Hematopoietic multipotent progenitor cell treated with erythropoietin and hydrocortisone succinate and interleukin-3 and kit ligand, for 6 days (in vitro differentiated cells): ENCODE measurements around the gene EIF3M.
"Not testable (repeated sequence)": the region's sequence is repeated elsewhere in the genome, so short reads cannot be mapped to it uniquely, and the experiment has no call there.

Experiments
- DNase-seq: peaks from one replicate; pipeline ENCODE4 v3.0.0-alpha.2; 2015

The EIF3M gene

DNA sequence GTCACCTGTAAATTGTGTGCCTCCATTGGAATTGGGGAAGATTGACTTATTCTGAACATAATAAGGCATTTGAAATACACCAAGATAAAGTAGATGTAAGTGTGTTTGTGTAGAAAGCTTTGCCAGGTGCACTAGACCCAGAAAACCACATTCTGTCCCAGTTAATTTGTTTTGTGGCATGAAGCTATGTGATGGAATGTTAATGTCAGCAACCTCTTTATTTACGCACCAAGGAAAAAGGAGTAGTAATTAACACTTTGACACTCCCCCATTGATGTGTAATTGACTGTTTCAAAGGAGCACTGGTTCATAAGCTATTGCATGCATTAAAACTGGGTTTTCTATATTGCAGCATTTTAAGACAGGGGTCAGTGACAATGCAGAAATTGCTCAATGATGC lies 14.3 kb downstream of the EIF3M start:
- no peak for DNase-seq

DNA sequence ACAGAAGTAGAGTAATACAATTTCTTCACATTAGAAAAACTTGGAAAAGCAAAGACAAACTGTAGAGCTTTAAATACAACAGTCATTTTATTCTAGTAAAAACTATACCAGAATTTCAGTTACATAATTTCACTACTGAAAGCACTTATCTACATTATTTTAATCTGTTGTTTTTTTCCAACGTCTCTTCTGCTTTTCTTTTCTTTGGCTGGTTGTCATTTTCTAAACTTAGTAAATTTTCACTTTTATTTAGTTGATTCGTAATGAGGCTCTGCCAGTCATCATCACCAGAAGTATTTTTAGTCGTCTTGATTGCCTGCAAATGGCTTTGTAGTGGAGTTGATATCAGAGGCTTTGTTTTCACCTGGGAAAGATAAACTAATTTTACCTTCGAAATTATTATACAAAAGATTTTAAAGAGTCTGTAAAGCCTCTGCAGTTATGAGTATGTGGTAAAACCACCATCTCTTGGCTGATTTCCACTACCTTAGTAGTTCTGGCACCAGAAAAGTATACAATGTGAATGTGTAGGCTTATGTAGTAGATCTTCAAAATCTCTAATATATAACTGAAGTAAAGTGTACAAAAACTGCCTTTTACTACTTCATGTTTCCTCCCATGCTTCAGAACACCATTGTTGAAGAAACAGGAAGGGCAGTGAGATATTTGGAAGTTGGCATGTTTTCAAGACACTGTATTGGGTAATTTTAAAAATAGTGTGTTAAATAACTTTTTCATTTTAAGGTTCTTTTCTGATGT lies 19.2 kb downstream of the EIF3M start:
- peak; percentile 40 for DNase-seq

DNA sequence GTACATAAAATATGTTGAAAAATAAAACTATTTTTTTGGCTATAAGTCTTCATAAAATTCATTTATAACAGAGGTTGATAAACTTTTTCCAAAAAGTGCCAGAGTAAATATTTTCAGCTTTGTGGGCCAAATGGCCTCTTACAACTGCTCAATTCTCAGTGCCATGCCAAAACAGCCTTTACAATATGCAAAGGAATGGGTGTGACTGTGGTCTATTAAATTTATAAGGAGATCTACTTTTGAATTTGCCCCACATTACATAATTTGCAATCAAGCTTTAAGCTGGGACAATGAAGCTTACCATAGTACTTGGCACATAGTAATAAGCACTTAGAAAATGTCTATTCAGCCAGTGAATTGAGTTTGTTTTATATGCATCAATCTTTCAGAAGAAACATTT lies 22.6 kb downstream of the EIF3M start:
- DNase-seq: no peak

DNA sequence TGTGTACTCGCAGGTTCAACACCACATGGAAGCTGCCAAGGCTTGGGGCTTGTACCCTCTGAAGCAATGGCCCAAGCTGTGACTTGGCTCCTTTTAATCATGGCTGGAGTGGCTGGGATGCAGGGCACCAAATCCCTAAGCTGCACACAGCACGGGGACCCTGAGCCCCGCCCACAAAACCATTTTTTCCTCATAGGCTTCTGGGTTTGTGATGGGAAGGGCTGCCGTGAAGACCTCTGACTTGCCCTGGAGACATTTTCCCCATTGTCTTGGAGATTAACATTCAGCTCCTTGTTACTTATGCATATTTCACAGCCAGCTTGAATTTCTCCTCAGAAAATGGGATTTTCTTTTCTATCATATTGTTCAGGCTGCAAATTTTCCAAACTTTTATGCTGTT lies 25.2 kb downstream of the EIF3M start:
- not testable (repeated sequence) for DNase-seq

DNA sequence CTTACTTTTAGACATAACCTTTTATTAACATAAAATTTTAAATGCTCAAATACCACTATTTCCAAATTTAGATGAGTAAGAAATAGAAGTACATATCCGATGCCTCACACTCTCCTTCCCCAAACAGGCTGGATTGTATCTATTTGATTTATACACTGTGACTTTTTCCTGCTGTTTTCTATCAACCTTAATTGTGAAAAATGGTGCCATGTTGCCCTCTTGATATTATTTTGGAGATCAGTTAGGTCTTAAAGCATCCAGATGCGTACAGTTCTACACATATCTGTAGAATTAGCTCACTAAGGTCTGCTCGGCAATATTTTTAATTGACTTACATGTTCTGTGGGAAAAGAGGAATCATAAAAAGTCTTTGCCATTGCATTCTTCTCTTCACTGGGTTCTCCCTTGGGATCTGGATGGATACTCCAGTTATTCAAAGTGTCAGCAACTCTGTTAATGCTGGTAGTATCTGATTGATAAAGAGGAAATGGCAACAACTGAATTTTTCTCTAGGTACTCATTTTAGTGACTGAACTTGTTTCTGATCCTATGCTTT lies 27.2 kb downstream of the EIF3M start:
- no peak for DNase-seq

DNA sequence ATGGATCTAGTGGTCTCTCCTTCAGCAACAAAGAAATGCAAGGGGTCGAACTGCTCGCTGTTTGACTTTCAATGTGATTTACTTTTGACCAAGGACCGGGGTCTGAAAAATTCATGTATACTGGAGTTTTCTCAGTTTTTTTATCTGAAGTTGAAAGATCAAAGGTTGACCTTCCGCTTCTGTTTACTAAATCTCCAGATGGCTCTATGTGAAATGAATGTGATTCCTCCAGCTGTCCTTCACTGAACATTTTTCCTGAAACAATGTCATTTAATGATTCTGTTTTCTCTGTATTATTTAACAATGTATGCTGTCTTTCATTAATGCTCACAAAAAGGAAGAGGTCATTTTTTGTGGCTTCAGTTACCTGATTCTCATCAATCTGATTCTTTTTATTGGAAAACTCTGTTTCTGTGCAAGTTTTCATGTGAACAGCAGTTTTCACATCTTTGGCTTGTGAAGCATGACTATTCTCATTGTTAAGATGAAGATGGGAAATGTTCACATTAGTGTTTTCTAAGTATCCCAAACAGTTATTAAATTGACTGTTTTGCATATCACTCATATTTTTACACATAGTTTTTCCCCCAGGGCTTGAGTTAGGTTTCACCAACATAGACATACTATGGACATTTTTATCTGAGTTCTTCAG lies 30.0 kb downstream of the EIF3M start:
- no peak for DNase-seq

DNA sequence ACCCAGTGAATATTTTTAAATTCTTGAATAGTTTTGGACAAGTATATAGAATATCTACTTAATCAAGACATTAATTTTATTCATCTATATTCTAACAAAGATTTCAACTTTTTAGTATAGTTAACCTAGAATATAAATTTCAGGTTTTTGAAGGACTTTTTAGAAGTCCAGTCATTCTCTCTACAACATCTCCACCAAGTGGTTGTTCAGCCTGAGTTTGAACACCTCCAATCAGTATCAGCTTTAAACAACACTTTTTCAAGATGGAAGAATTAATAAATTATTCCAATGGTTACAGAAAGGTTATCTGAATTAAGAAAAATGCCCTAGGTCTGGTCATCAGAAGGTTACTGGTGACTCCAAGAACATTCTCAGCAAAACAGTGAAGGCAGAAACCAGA lies 31.8 kb downstream of the EIF3M start:
- DNase-seq: peak; percentile 37

DNA sequence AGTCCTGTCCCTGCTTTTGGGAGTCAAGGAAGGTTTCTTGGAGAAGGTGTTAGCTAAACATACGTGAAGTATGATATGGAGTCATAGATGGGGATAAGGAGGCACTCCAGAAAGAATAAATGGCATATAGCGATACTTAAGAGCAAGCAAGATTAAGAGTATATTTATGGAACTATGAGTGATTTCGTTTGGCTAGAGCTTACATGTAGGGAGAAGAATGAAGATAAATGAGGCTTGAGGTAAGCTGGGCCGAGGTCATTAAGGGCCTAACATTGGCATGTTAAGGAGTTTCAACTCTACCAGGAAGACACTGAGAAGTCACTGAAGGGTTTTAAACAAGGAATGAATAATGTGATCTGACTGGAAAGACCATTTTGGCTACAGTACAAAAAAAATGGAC lies 33.3 kb downstream of the EIF3M start:
- no peak for DNase-seq

DNA sequence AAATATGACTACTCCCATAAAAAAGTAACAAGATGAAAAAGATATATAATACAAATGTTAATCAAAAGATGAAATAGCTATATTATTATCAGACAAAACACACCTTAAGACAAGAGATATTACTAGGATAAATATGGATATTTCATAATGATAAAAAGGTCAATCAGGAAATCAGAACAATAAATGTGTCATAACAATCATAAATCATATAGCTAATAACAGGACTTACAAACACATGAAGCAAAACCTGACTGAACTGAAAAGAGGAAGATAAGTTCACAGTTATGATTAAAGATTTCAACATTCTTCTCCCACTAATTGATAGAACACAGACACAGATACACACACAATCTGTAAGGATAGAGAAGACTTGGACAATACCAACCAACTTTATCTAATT lies 47.2 kb downstream of the EIF3M start:
- no peak for DNase-seq

DNA sequence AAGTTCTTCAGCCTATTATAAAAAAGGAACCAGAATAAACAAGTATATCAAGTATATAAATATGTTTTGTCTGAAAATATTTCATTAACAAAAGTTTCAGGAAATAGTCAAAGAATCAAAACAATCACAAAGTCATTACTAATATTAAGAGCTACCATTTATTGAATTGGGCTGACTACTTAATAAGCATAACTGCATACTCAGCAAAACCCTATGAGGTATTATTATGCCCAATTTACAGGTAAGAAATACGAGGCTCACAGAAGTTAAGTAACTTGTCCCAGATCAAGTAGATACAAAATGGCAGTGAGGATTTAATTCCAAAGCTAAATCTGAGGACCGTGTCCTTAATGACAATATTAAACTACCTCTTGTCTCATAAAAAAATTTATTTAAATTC lies 52.2 kb downstream of the EIF3M start:
- no peak for DNase-seq

DNA sequence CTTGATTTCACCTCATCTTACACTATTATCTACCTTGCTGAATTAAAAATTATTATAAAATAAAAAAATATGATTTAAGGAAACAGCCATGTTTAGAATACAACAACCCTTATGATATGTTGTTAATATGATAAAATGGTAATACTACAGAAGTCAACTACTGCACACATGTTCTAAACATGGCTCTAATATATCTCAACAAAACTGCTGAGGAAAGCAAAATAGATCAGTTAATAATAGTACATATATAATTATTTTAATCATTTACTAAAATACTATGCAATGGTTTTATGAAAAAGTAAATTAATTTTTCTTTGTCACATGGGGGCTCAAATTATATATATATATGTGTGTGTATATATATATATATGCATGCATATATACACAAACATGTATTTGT lies 57.7 kb downstream of the EIF3M start:
- no peak for DNase-seq

DNA sequence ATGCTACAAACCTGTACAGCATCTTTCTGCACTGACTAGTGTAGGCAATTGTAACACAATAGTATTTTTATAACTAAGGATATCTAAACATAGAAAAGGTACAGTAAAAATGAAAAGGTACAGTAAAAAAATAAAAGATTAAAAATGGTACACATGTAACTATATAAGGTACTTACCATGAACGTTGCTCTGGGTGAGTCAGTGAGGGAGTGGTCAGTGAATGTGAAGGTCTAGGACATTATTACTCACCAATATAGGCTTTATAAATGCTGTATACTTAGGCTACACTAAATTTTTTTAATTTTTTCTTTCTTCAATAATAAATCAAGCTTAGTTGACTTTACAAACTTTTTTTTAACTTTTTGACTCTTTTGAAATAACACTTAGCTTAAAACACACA lies 59.9 kb downstream of the EIF3M start:
- no peak for DNase-seq
